K562 (cell line): ENCODE measurements around the gene MKNK1.

ENCODE experiments used
- ARHGAP35 ChIP-seq: fragments of 450-650 bp; IDR thresholded peaks from 2 replicates; pipeline ENCODE4 v1.6.1; 2018; ENCODE audit not compliant: partially characterized antibody
- KDM1A ChIP-seq, 2 experiments: fragments of 450-650 bp; IDR thresholded peaks; 2 replicates each; pipeline ENCODE4 v1.6.1; 2016; ENCODE audit warnings: mild to moderate bottlenecking in 2 of 2
- MTA2 ChIP-seq: fragments of 450-650 bp; IDR thresholded peaks from 2 replicates; pipeline ENCODE4 v1.6.1; 2016; ENCODE audit warnings: low read depth
- PHF20 ChIP-seq: fragments of 450-650 bp; IDR thresholded peaks from 2 replicates; pipeline ENCODE4 v1.6.1; 2018; ENCODE audit not compliant: partially characterized antibody
- POLR2A ChIP-seq: fragments of 450-650 bp; conservative IDR thresholded peaks from 2 replicates; pipeline ENCODE4 v1.6.1; 2016
- POLR2AphosphoS5 ChIP-seq: IDR thresholded peaks from 2 replicates; pipeline ENCODE4 v1.6.1; 2011; ENCODE audit warnings: mild to moderate bottlenecking, low read depth, low read length, moderate library complexity; ENCODE audit not compliant: control insufficient read depth, insufficient read depth
- RUNX1 ChIP-seq: sonication (generic); IDR thresholded peaks from 2 replicates; pipeline ENCODE4 v1.6.1; 2016; ENCODE audit warnings: antibody characterized with exemption, low read depth
- TAL1 ChIP-seq: fragments of 450-650 bp; IDR thresholded peaks from 2 replicates; pipeline ENCODE4 v1.6.1; 2016; ENCODE audit warnings: mild to moderate bottlenecking
- TSC22D4 ChIP-seq: fragments of 450-650 bp; IDR thresholded peaks from 2 replicates; pipeline ENCODE4 v1.6.1; 2016; ENCODE audit warnings: missing genetic modification characterization, missing biosample characterization, control low read depth
- ZBTB1 ChIP-seq: sonication (generic); formaldehyde crosslinking; IDR thresholded peaks from 2 replicates; pipeline ENCODE4 v1.8.1; 2023; ENCODE audit warnings: missing genetic modification reagents, low read depth, mild to moderate bottlenecking, borderline replicate concordance
- ZBTB7A ChIP-seq: IDR thresholded peaks from 2 replicates; pipeline ENCODE4 v1.6.1; 2011; ENCODE audit warnings: low read depth, mild to moderate bottlenecking, low read length, moderate library complexity, borderline replicate concordance; ENCODE audit not compliant: control insufficient read depth

- TF ChIP-seq ZBTB1 (CRISPR knock-in tag) (no peak), POLR2A (no peak), KDM1A (IDR thresholded peaks at IDR 0.05) (0 out of 4 replicates have a peak, but pooled peaks of 1 of the 2 experiments have one; percentile 18), TSC22D4 (tag) (no peak), PHF20 (no peak), TAL1 (peak; percentile 36; the same call in 1 of the 2 replicates), ZBTB7A (no peak), RUNX1 (no peak), ARHGAP35 (no peak), POLR2AphosphoS5 (no peak), MTA2 (peak; percentile 47; the same call in 1 of the 2 replicates)
These were observed 21.1 kb downstream of the MKNK1 start for GRCh38 chr1:46582972-46583371.
